ENCODE results near the gene OPN5.

DNA sequence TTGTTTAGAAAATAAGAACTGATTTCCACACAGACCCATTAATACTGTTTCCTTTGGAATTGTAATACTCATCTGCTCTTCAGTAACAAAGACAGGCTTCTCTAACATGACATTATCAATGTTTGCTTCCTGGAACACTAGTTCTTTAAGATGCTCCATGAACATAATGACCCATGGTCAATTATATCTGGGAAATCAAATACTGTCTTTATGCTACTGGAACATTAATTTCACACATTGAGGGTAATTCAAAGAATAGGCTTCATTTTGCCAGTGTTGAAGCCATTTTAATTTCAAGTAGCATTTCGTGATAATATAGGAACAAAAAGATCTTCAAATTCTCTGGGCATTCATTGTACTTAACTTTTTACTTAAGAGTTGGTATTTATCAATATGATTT is 80.9 kb downstream of the OPN5 start:
- TF ChIP-seq ZNF70 (CRISPR knock-in tag; IDR thresholded peaks at IDR 0.05), result no peak
- no peak for TF ChIP-seq RARB (CRISPR knock-in tag; IDR thresholded peaks at IDR 0.05)
- no peak for TF ChIP-seq ARNTL (CRISPR knock-in tag; IDR thresholded peaks at IDR 0.05; ENCODE audit: borderline replicate concordance, low read depth)
- TF ChIP-seq ZNF565 (CRISPR knock-in tag; conservative IDR thresholded peaks at IDR 0.05; ENCODE audit: low read depth), result no peak
- no peak for TF ChIP-seq ZC3H10 (CRISPR knock-in tag; IDR thresholded peaks at IDR 0.05)
- no peak for TF ChIP-seq BACH2 (CRISPR knock-in tag; IDR thresholded peaks at IDR 0.05; ENCODE audit: borderline replicate concordance)
- TF ChIP-seq TOX (CRISPR knock-in tag; IDR thresholded peaks at IDR 0.05; ENCODE audit: borderline replicate concordance), result no peak
- no peak for TF ChIP-seq OSR1 (CRISPR knock-in tag; IDR thresholded peaks at IDR 0.05)
- no peak for TF ChIP-seq SNAI2 (CRISPR knock-in tag; IDR thresholded peaks at IDR 0.05)

Measured in SK-N-SH treated with all-trans-retinoic acid at 6 μM for 48 hours (cell line).